Body of pancreas (tissue), 4 donors: ENCODE results near the gene PML.
"Not testable (repeated sequence)": the region's sequence is repeated elsewhere in the genome, so short reads cannot be mapped to it uniquely, and the experiment has no call there.

Experiments used
- CTCF ChIP-seq, 7 experiments: fragments of 450-650 bp in 4 of 7; fragments of 200-600 bp in 3 of 7; sonication (generic) in 3 of 7; IDR thresholded peaks; one replicate each; pipeline ENCODE4 v1.5.1; 2016 to 2019; ENCODE audit warnings: antibody characterized with exemption in 7 of 7
- POLR2A ChIP-seq, 3 donors: fragments of 450-650 bp; IDR thresholded peaks; one replicate each; pipeline ENCODE4 v1.6.1; 2016; ENCODE audit warnings: antibody characterized with exemption in 3 of 3, mild to moderate bottlenecking in 2 of 3

DNA sequence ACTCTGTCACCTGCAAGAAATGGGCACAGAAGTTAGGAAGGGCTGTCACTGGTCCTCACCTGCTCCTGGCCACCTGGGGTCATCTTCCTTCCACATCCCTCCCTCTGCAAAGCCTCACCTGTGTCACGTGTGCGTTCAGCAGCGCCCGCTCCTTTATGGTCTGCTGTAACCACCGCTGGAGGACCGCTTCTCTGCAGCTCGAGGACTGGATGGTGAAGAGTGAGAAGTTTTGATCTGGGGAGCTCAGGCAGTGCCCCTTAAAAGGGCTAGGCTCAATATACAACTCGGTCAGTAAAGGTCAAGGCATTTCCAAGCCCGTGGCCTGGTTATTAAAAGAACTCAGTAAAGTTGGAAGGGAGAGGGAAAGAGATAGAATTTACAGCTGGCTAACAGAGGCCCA, 81.3 kb downstream of the PML start:
- not testable (repeated sequence) for TF ChIP-seq CTCF, POLR2A (IDR thresholded peaks at IDR 0.05)
